MM.1S (cell line): ENCODE results near the gene KCTD18.
A peak's percentile ranks its signal among the peaks of the same experiment; 100 is the strongest.

ENCODE experiments used
- DNase-seq: peaks from one replicate; pipeline ENCODE4 v3.0.0-alpha.2; 2015
- H2AFZ ChIP-seq: fragments of 300-600 bp; sonication (generic); 2 replicates; pipeline ENCODE4 v1.6.0; 2016; ENCODE audit warnings: antibody characterized with exemption, low read length
- H3F3A ChIP-seq: fragments of 300-600 bp; sonication (generic); 2 replicates; pipeline ENCODE4 v1.6.1; 2016; ENCODE audit warnings: mild to moderate bottlenecking, antibody characterized with exemption, low read length, moderate library complexity, mixed read lengths; ENCODE audit not compliant: insufficient read depth
- H3K27ac ChIP-seq: fragments of 300-600 bp; sonication (generic); 2 replicates; pipeline ENCODE4 v1.5.1; 2016; ENCODE audit warnings: mild to moderate bottlenecking, low read length
- H3K27me3 ChIP-seq: fragments of 300-600 bp; sonication (generic); replicated peaks from 2 replicates; pipeline ENCODE4 v1.6.0; 2016; ENCODE audit warnings: low read length; ENCODE audit not compliant: insufficient read depth
- H3K36me3 ChIP-seq: fragments of 300-600 bp; sonication (generic); replicated peaks from 2 replicates; pipeline ENCODE4 v1.6.1; 2016; ENCODE audit warnings: mild to moderate bottlenecking, low read length, mixed read lengths; ENCODE audit not compliant: insufficient read depth
- H3K4me1 ChIP-seq: fragments of 300-600 bp; sonication (generic); 2 replicates; pipeline ENCODE4 v1.6.1; 2016; ENCODE audit warnings: low read length, mixed read lengths
- H3K4me2 ChIP-seq: fragments of 300-600 bp; sonication (generic); 2 replicates; pipeline ENCODE4 v1.6.0; 2016; ENCODE audit warnings: low read depth, low read length
- H3K4me3 ChIP-seq: fragments of 300-600 bp; sonication (generic); 2 replicates; pipeline ENCODE4 v1.5.1; 2016; ENCODE audit warnings: low read length, mixed read lengths
- H3K79me2 ChIP-seq: fragments of 300-600 bp; sonication (generic); 2 replicates; pipeline ENCODE4 v1.6.1; 2016; ENCODE audit warnings: mixed run types, low read length, mixed read lengths
- H3K9ac ChIP-seq: fragments of 300-600 bp; sonication (generic); 2 replicates; pipeline ENCODE4 v1.6.1; 2016; ENCODE audit warnings: low read length, mixed read lengths
- H3K9me2 ChIP-seq: fragments of 300-600 bp; sonication (generic); replicated peaks from 2 replicates; pipeline ENCODE4 v1.6.1; 2016; ENCODE audit warnings: mild to moderate bottlenecking, low read length, mixed read lengths; ENCODE audit not compliant: insufficient read depth
- H3K9me3 ChIP-seq: fragments of 300-600 bp; sonication (generic); replicated peaks from 2 replicates; pipeline ENCODE4 v1.6.1; 2016; ENCODE audit warnings: mild to moderate bottlenecking, low read length, mixed read lengths; ENCODE audit not compliant: insufficient read depth
- H4K20me1 ChIP-seq: fragments of 300-600 bp; sonication (generic); 2 replicates; pipeline ENCODE4 v1.6.1; 2016; ENCODE audit warnings: mild to moderate bottlenecking, low read length, moderate library complexity, mixed read lengths; ENCODE audit not compliant: insufficient read depth
- EZH2 ChIP-seq: fragments of 300-600 bp; sonication (generic); optimal IDR thresholded peaks from 2 replicates; pipeline ENCODE3; 2017; ENCODE audit warnings: low read depth, mild to moderate bottlenecking, antibody characterized with exemption, low read length, mixed read lengths
- EZH2phosphoT487 ChIP-seq: fragments of 300-600 bp; sonication (generic); IDR thresholded peaks from 2 replicates; pipeline ENCODE4 v1.6.1; 2018; ENCODE audit warnings: antibody characterized with exemption, low read length
- TF ChIP-seq, protein P1 (sequence below): fragments of 300-600 bp; sonication (generic); IDR thresholded peaks from 2 replicates; pipeline ENCODE4 v1.5.1; 2016; ENCODE audit warnings: antibody characterized with exemption, low read length, mixed read lengths

KCTD18 gene

DNA sequence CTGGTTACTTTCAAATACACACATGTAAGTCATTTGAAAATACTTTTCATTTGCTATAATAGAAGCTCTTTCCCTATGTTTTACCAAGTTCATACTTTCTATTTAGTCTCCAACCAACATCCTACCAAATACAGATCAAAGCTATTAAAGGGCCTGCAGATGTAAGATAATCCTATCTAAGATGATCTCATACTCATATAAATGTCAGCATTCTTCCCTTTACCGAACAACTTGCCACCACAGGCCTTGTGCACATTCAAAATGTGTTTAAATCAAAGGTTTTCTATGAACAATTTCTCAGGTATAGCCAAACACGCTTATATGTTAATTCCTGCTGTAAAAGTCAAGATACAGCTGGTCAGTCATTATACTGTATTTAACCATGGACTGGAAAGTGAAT, 23.3 kb downstream of the KCTD18 start:
- no peak overlapping the region for H3K4me2 ChIP-seq
- no peak overlapping the region for H3K4me3 ChIP-seq
- H3K9ac ChIP-seq: no peak overlapping the region
- H3K36me3 ChIP-seq: no peaks in the 10 kb centered on the region
- TF ChIP-seq, protein P1, sequence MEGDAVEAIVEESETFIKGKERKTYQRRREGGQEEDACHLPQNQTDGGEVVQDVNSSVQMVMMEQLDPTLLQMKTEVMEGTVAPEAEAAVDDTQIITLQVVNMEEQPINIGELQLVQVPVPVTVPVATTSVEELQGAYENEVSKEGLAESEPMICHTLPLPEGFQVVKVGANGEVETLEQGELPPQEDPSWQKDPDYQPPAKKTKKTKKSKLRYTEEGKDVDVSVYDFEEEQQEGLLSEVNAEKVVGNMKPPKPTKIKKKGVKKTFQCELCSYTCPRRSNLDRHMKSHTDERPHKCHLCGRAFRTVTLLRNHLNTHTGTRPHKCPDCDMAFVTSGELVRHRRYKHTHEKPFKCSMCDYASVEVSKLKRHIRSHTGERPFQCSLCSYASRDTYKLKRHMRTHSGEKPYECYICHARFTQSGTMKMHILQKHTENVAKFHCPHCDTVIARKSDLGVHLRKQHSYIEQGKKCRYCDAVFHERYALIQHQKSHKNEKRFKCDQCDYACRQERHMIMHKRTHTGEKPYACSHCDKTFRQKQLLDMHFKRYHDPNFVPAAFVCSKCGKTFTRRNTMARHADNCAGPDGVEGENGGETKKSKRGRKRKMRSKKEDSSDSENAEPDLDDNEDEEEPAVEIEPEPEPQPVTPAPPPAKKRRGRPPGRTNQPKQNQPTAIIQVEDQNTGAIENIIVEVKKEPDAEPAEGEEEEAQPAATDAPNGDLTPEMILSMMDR: no peak
- TF ChIP-seq EZH2 (no peak), EZH2phosphoT487 (no peak)
- H3K79me2 ChIP-seq: no peaks in the 10 kb centered on the region
- H3F3A ChIP-seq: no peaks in the 10 kb centered on the region
- no peak for DNase-seq
- no peaks in the 10 kb centered on the region for H3K9me3 ChIP-seq
- H4K20me1 ChIP-seq: no peaks in the 10 kb centered on the region
- no peaks in the 10 kb centered on the region for H3K4me1 ChIP-seq
- no peaks in the 10 kb centered on the region for H3K9me2 ChIP-seq
- no peak overlapping the region for H3K27ac ChIP-seq
- no peak overlapping the region for H2AFZ ChIP-seq
- H3K27me3 ChIP-seq: no peaks in the 10 kb centered on the region

DNA sequence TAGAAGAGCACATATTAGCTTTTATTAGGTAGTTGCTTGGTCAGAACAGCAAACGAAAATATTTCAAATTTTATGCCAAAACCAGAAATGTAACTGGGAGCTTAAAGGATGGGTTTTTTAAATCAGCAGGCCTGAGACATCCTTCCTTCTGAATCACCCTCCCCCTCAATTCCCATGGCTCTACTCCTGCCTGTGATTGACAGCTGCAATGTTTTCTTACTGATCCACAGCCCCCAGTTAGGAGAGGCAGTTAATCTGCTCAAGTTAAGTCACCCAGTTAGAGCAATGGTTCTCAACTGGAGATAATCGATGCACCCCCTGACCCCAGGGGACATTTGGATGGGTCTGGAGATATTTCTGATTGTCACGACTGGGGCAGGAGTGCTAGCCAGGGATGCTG, 24.9 kb downstream of the KCTD18 start:
- H3K4me1 ChIP-seq: no peaks in the 10 kb centered on the region
- DNase-seq: no peak
- no peaks in the 10 kb centered on the region for H3K79me2 ChIP-seq
- no peaks in the 10 kb centered on the region for H3K9me3 ChIP-seq
- H3K4me2 ChIP-seq: no peak overlapping the region
- no peaks in the 10 kb centered on the region for H3K36me3 ChIP-seq
- TF ChIP-seq EZH2phosphoT487: no peak
- TF ChIP-seq EZH2: no peak
- TF ChIP-seq, protein P1: no peak
- H3K27me3 ChIP-seq: no peaks in the 10 kb centered on the region
- no peak overlapping the region for H3K9ac ChIP-seq
- no peak overlapping the region for H2AFZ ChIP-seq
- no peaks in the 10 kb centered on the region for H3K9me2 ChIP-seq
- H4K20me1 ChIP-seq: no peaks in the 10 kb centered on the region
- H3F3A ChIP-seq: peaks cover 5% of the 10 kb centered on the region; the same call in 1 of the 2 replicates
- H3K27ac ChIP-seq: no peak overlapping the region
- H3K4me3 ChIP-seq: no peak overlapping the region

DNA sequence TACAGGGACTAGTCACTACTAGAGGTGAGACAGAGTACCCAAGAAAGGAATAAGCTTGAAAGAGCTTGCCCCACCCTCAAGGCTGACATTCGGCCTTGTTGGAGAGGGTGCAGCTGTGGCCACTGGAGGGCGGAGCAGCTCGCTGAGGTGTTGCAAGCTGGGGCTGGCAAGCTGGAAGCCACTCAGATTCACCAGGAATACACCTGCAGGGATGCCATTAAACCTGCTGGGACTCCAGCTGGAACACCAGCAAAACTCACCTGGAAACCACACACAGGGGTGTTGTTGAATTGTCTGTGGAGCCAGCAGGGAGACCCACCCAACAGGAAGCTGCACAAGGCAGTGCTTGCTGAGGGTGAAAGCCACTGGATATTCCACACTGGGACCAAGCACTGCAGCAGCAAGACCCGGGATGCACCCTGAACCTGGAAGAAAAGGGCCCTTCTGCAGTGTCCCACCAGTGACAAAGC, 26.1 kb downstream of the KCTD18 start:
- no peak overlapping the region for H3K4me3 ChIP-seq
- H2AFZ ChIP-seq: no peak overlapping the region
- no peak overlapping the region for H3K27ac ChIP-seq
- no peak for TF ChIP-seq EZH2phosphoT487
- TF ChIP-seq, protein P1: peak; percentile 29
- no peak for TF ChIP-seq EZH2
- DNase-seq: no peak
- H3K36me3 ChIP-seq: no peaks in the 10 kb centered on the region
- H3K4me1 ChIP-seq: no peaks in the 10 kb centered on the region
- H3F3A ChIP-seq: peaks cover 5% of the 10 kb centered on the region; the same call in 1 of the 2 replicates
- H3K79me2 ChIP-seq: no peaks in the 10 kb centered on the region
- H3K9me2 ChIP-seq: no peaks in the 10 kb centered on the region
- H3K9me3 ChIP-seq: no peaks in the 10 kb centered on the region
- no peaks in the 10 kb centered on the region for H3K27me3 ChIP-seq
- no peak overlapping the region for H3K9ac ChIP-seq
- no peak overlapping the region for H3K4me2 ChIP-seq
- H4K20me1 ChIP-seq: no peaks in the 10 kb centered on the region
